ENCODE data around the gene SLC7A7.

SLC7A7 gene

GRCh38 chr14:22802860-22803686, 12.2 kb downstream of the SLC7A7 start:
- no peak for TF ChIP-seq CTCF (IDR thresholded peaks at IDR 0.05)
- Histone ChIP-seq H2AFZ (no peak overlapping the region), H3K4me3 (ENCODE audit: low read depth, low read length) (no peak overlapping the region), H3K79me2 (peaks cover 13% of the 10 kb centered on the region), H3K9me3 (ENCODE audit: control insufficient read depth, low read length) (no peaks in the 10 kb centered on the region), H3K36me3 (ENCODE audit: control insufficient read depth, insufficient read depth, low read length) (no peaks in the 10 kb centered on the region), H3K27me3 (ENCODE audit: control insufficient read depth, insufficient read depth, low read length) (no peaks in the 10 kb centered on the region), H3K4me2 (ENCODE audit: low read length) (no peak overlapping the region), H3K4me1 (peaks cover 11% of the 10 kb centered on the region), H3K27ac (no peak overlapping the region), H3K9ac (no peak overlapping the region)

- Histone ChIP-seq H3K4me3 (ENCODE audit: low read depth, low read length) (no peak overlapping the region), H3K4me2 (ENCODE audit: low read length) (peak overlapping the region; percentile 9), H3K4me1 (peaks cover 15% of the 10 kb centered on the region), H3K27ac (no peak overlapping the region), H2AFZ (no peak overlapping the region), H3K79me2 (peaks cover 15% of the 10 kb centered on the region), H3K36me3 (ENCODE audit: control insufficient read depth, insufficient read depth, low read length) (no peaks in the 10 kb centered on the region), H3K27me3 (ENCODE audit: control insufficient read depth, insufficient read depth, low read length) (no peaks in the 10 kb centered on the region), H3K9me3 (ENCODE audit: control insufficient read depth, low read length) (no peaks in the 10 kb centered on the region), H3K9ac (no peak overlapping the region)
- TF ChIP-seq CTCF (IDR thresholded peaks at IDR 0.05) = no peak
Observed at GRCh38 chr14:22801716-22802115, 13.5 kb downstream of the SLC7A7 start.

- no peaks in the 10 kb centered on the region for H3K27me3 ChIP-seq (ENCODE audit: control insufficient read depth, insufficient read depth, low read length)
- H3K4me1 ChIP-seq = peaks cover 19% of the 10 kb centered on the region
- TF ChIP-seq CTCF (IDR thresholded peaks at IDR 0.05) = no peak
- H3K79me2 ChIP-seq = peaks cover 21% of the 10 kb centered on the region
- H3K4me2 ChIP-seq (ENCODE audit: low read length) = no peak overlapping the region
- H3K4me3 ChIP-seq (ENCODE audit: low read depth, low read length) = no peak overlapping the region
- no peak overlapping the region for H2AFZ ChIP-seq
- H3K36me3 ChIP-seq (ENCODE audit: control insufficient read depth, insufficient read depth, low read length) = no peaks in the 10 kb centered on the region
- no peak overlapping the region for H3K27ac ChIP-seq
- no peak overlapping the region for H3K9ac ChIP-seq
- no peaks in the 10 kb centered on the region for H3K9me3 ChIP-seq (ENCODE audit: control insufficient read depth, low read length)
Observed at GRCh38 chr14:22800346-22800745, 14.9 kb downstream of the SLC7A7 start.

- H3K4me2 ChIP-seq (ENCODE audit: low read length) = no peak overlapping the region
- no peak overlapping the region for H2AFZ ChIP-seq
- H3K4me1 ChIP-seq = peaks cover 19% of the 10 kb centered on the region
- no peak overlapping the region for H3K9ac ChIP-seq
- no peaks in the 10 kb centered on the region for H3K36me3 ChIP-seq (ENCODE audit: control insufficient read depth, insufficient read depth, low read length)
- no peaks in the 10 kb centered on the region for H3K9me3 ChIP-seq (ENCODE audit: control insufficient read depth, low read length)
- no peaks in the 10 kb centered on the region for H3K27me3 ChIP-seq (ENCODE audit: control insufficient read depth, insufficient read depth, low read length)
- H3K79me2 ChIP-seq = peaks cover 21% of the 10 kb centered on the region
- no peak for TF ChIP-seq CTCF (IDR thresholded peaks at IDR 0.05)
- H3K4me3 ChIP-seq (ENCODE audit: low read depth, low read length) = no peak overlapping the region
- H3K27ac ChIP-seq = no peak overlapping the region
Observed at GRCh38 chr14:22798528-22798927, 16.7 kb downstream of the SLC7A7 start.

All from parathyroid adenoma (tissue), 2 donors.